Activated CD4-positive, alpha-beta memory T cell treated with anti-CD3 and anti-CD28 coated beads for 36 hours (primary cell): ENCODE measurements around the gene ATP2B1. TPM values are rescaled to one million over a fixed set of nuclear protein-coding genes. Genes with fewer than 3 reads are reported as not detected.
"Not testable (repeated sequence)": the region's sequence is repeated elsewhere in the genome, so short reads cannot be mapped to it uniquely, and the experiment has no call there.

Source experiments
- CTCF ChIA-PET: fragments of 350-600 bp; sonication (Branson Sonifier 250); formaldehyde crosslinking; loops from one replicate; lab custom pipeline; 2021; ENCODE audit warnings: antibody characterized with exemption, inconsistent platforms; lab: Charles Lee
- POLR2A ChIA-PET: fragments of 350-600 bp; sonication (Branson Sonifier 250); formaldehyde crosslinking; loops from one replicate; lab custom pipeline; 2021; ENCODE audit warnings: antibody characterized with exemption; lab: Charles Lee
- DNase-seq: peaks from one replicate; pipeline ENCODE4 v3.0.0-alpha.2; 2020
- H3K27ac Mint-ChIP-seq: one replicate; pipeline ENCODE4 v1.8.0; 2021; ENCODE audit warnings: mixed read lengths
- H3K27me3 Mint-ChIP-seq: one replicate; pipeline ENCODE4 v1.8.0; 2021; ENCODE audit warnings: mixed read lengths
- H3K36me3 Mint-ChIP-seq: one replicate; pipeline ENCODE4 v1.8.0; 2021; ENCODE audit warnings: mixed read lengths
- H3K4me1 Mint-ChIP-seq: one replicate; pipeline ENCODE4 v1.8.0; 2021; ENCODE audit warnings: low read depth, mixed read lengths
- H3K4me3 Mint-ChIP-seq: one replicate; pipeline ENCODE4 v1.8.0; 2021; ENCODE audit warnings: mild to moderate bottlenecking, mixed read lengths
- H3K9me3 Mint-ChIP-seq: one replicate; pipeline ENCODE4 v1.8.0; 2021; ENCODE audit warnings: mixed read lengths
- intact Hi-C: fragments of 100-400 bp; cut with micrococcal nuclease; formaldehyde crosslinking; loops from one replicate; pipeline ENCODE4 v1.15.1; 2023
- total RNA-seq, 2 experiments: library from RNA; stranded (reverse); gene quantifications; one replicate each; pipeline ENCODE4 v1.2.3, GENCODE V29; 2021

ATP2B1 gene
- 10 to 100 TPM; 22.6 to 24.8 TPM for total RNA-seq

DNA sequence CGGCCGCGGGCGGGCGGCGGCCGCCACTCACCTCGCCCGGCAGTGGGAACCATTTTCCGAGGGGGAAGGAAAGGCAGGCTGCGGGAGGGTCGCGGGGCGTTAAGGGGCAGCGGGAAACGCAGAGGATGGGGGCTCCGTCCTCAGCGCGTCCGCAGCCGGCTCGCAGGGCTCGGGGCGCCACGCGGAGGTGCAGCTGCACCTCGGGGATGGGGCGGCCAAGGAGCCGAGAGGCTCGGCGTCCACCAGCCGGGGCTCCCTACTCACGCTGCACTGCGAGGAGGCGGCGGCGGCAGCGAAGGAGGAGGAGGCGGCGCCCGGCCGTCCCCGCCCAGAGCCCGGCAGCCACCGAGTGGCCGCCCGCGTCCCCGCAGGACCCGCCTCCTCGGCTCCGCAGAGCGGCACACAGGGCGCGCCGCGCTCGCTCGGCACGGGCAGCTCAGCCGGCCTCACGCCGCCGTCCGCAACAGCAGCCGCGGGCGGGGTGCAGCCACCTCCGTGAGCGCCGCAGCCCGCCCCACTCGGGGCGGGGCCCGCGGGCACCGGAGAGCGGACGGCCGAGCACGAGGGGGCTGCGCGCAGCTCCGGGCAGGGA, at the start of gene ATP2B1:
TSS of gene ATP2B1 (minus strand) at position 274 of the 592 bp plus-strand sequence. CDS start 52,952 bp downstream, outside the sequence.
- ChIA-PET CTCF (interaction anchor here (1.1 to 1.6 kb wide), 2 partner anchors 32 to 48 kb away, joined by 3 to 4 read pairs; no protein-coding TSS in a partner anchor), POLR2A (interaction anchor here (0.7 to 2.4 kb wide), 20 partner anchors 8 to 546 kb away, joined by 3 to 21 read pairs (median 4); partner anchors contain the start of gene POC1B)
- intact Hi-C loops, result loop anchor here (1.0 to 5.0 kb wide), 12 partner anchors 48 to 394 kb away; partner anchors contain the start of genes DUSP6 and POC1B
- Mint-ChIP-seq H3K4me1 (peaks cover 40% of the 10 kb centered on the region), H3K27me3 (no peaks in the 10 kb centered on the region), H3K27ac (peak within 1 kb of the TSS; percentile 84), H3K9me3 (peaks cover 2% of the 10 kb centered on the region), H3K4me3 (peak within 1 kb of the TSS; percentile 94), H3K36me3 (peaks cover 1% of the 10 kb centered on the region)
- peak; percentile 87 for DNase-seq

DNA sequence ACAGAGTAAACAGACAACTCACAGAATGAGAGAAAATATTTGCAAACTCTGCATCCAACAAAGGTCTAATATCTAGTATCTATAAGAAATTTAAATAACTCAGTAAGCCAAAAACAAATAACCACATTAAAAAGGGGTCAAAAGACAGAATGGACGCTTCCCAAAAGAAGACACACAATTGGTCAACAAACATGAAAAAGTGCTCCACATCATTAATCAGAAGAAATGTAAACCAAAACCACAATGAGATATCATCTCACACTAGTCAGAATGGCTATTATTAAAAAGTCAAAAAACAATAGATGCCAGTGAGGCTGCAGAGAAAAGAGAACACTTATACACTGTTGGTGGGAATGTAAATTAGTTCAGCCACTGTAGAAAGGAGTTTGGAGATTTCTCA, 49.3 kb upstream of the ATP2B1 start:
- CTCF ChIA-PET, H3K36me3 Mint-ChIP-seq, H3K27ac Mint-ChIP-seq, H3K27me3 Mint-ChIP-seq, H3K9me3 Mint-ChIP-seq, DNase-seq, POLR2A ChIA-PET, H3K4me3 Mint-ChIP-seq: not testable (repeated sequence)
- intact Hi-C loops, result loop anchor here (2.0 to 5.0 kb wide), 3 partner anchors 95 to 344 kb away; no protein-coding TSS in a partner anchor
- peaks cover 41% of the 10 kb centered on the region for H3K4me1 Mint-ChIP-seq

DNA sequence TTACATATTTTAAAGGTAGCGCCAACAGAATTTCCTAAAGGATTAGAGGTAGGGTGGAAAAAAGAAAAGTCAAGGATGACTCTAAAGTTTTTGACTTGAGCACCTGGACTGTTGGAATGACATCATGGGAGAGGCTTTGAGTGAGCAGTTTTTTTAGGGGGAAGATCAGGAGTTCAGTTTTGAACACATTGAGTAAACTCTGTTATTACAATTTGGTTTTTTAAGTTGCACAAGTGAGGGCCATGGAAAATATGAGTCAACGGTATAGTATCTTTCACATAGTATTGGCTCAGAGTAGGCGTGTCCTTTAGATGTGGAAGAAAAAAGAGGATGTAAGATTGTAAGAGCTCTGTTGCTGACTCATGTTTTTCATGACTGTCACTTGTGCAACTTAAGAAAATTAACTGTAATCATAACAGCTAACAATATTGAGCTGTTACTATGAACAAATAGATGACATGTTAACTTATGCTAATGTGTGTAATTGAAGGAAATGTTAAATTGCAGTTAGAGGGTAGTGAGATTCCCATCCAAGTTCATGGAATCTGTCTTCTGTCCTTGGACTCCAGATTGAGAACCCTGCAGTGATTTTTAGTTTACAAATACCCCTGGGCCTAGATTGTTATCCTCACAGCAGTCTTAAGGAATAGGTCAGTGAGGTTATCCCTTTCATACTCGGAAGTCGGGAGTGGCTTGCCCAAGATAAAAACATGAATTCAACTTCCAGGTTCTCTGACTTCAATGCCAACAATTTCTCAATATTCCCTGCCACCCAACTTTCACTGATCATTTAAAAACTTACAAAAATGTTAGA, 48.2 kb upstream of the ATP2B1 start:
- POLR2A ChIA-PET, result interaction anchor here (1.1 to 1.6 kb wide), 2 partner anchors 12 to 47 kb away, joined by 3 to 7 read pairs; partner anchors contain the start of gene ATP2B1
- Mint-ChIP-seq H3K27me3 (no peaks in the 10 kb centered on the region), H3K4me1 (peaks cover 36% of the 10 kb centered on the region), H3K9me3 (no peaks in the 10 kb centered on the region), H3K27ac (peak overlapping the region; percentile 79), H3K36me3 (no peaks in the 10 kb centered on the region), H3K4me3 (peak overlapping the region; percentile 44)
- DNase-seq, result no peak
- CTCF ChIA-PET, result interaction anchor here (0.9 kb wide), 1 partner anchor 48 kb away, joined by 4 read pairs; the partner anchor contains the start of gene ATP2B1
- intact Hi-C loops, result loop anchor here (1.0 to 5.0 kb wide), 14 partner anchors 13 to 531 kb away; no protein-coding TSS in a partner anchor

DNA sequence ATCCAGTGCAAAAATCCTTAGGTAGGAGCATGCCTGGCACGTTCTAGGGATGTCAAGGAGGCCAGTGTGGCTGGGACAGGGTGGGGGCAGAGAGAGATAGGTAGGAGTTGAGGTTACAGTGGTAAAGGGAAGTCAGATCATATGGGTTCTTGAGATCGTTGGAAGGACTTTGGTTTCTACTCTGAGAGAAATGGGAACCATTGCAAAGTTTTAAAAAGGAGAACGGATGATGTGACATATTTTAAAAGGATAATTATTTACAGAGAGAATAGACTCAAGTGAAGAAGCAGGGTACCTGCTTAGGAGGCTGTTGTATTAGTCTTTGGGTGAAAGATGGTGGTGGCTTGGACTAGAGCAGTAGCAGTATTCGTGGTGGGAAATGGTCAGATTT, 47.6 kb upstream of the ATP2B1 start:
- Mint-ChIP-seq H3K9me3 (no peaks in the 10 kb centered on the region), H3K4me1 (peaks cover 33% of the 10 kb centered on the region), H3K4me3 (peak overlapping the region; percentile 3), H3K27ac (peak overlapping the region; percentile 79), H3K36me3 (no peaks in the 10 kb centered on the region), H3K27me3 (no peaks in the 10 kb centered on the region)
- DNase-seq, result no peak
- POLR2A ChIA-PET, result interaction anchor here (1.1 to 1.6 kb wide), 2 partner anchors 13 to 47 kb away, joined by 3 to 7 read pairs; partner anchors contain the start of gene ATP2B1
- intact Hi-C loops, result loop anchor here (1.0 to 5.0 kb wide), 14 partner anchors 13 to 531 kb away; no protein-coding TSS in a partner anchor
- CTCF ChIA-PET, result interaction anchor here (0.9 kb wide), 1 partner anchor 47 kb away, joined by 4 read pairs; the partner anchor contains the start of gene ATP2B1

DNA sequence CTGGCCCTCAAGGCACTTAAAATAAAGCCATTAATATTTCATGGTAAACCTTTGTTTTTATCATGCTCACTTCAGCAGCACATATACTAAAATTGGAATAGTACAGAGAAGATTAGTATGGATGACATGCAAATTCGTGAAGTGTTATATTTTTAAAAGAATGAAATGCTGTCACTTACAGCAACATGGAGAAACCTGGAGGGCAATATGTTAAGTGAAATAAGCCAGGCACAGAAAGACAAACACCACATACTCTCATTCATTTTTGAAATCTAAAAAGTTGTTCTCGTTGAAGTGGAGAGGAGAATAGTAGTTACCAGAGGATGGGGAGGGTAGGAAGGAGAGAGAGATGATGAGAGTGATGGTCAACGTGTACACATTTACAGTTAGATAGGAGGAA, 45.4 kb upstream of the ATP2B1 start:
- ChIA-PET POLR2A (interaction anchor here (0.6 kb wide), 1 partner anchor 14 kb away, joined by 3 read pairs; no protein-coding TSS in a partner anchor), CTCF (no interaction called here)
- no peak for DNase-seq
- Mint-ChIP-seq H3K4me1 (peaks cover 22% of the 10 kb centered on the region), H3K36me3 (no peaks in the 10 kb centered on the region), H3K4me3 (no peak overlapping the region), H3K27me3 (no peaks in the 10 kb centered on the region), H3K9me3 (no peaks in the 10 kb centered on the region), H3K27ac (no peak overlapping the region)
- intact Hi-C loops, result no loop called here

DNA sequence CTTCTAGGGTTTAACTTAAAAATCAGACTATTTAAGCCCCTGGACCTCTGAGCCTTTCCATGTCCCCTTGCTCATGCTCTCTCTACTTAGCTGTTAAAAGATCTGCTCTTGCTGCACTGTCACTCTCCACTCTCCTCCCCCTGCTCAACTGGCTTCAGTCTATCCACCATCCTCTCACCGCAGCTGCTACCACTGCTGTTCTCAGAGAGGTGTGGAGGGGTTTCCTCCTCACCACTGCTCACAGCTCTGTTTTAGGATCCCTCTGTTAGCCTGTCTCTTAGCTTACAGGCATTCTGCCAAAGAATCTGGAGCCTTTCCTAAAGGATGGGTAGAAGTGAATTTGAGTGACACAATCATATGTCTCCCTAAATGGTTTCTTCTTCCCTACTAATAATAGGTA, 43.7 kb upstream of the ATP2B1 start:
- no peak for DNase-seq
- POLR2A ChIA-PET, result interaction anchor here (1.1 kb wide), 1 partner anchor 44 kb away, joined by 4 read pairs; the partner anchor contains the start of gene ATP2B1
- Mint-ChIP-seq H3K27ac (no peak overlapping the region), H3K4me3 (no peak overlapping the region), H3K9me3 (no peaks in the 10 kb centered on the region), H3K27me3 (no peaks in the 10 kb centered on the region), H3K4me1 (peaks cover 15% of the 10 kb centered on the region), H3K36me3 (no peaks in the 10 kb centered on the region)
- intact Hi-C loops, result no loop called here
- CTCF ChIA-PET, result no interaction called here

DNA sequence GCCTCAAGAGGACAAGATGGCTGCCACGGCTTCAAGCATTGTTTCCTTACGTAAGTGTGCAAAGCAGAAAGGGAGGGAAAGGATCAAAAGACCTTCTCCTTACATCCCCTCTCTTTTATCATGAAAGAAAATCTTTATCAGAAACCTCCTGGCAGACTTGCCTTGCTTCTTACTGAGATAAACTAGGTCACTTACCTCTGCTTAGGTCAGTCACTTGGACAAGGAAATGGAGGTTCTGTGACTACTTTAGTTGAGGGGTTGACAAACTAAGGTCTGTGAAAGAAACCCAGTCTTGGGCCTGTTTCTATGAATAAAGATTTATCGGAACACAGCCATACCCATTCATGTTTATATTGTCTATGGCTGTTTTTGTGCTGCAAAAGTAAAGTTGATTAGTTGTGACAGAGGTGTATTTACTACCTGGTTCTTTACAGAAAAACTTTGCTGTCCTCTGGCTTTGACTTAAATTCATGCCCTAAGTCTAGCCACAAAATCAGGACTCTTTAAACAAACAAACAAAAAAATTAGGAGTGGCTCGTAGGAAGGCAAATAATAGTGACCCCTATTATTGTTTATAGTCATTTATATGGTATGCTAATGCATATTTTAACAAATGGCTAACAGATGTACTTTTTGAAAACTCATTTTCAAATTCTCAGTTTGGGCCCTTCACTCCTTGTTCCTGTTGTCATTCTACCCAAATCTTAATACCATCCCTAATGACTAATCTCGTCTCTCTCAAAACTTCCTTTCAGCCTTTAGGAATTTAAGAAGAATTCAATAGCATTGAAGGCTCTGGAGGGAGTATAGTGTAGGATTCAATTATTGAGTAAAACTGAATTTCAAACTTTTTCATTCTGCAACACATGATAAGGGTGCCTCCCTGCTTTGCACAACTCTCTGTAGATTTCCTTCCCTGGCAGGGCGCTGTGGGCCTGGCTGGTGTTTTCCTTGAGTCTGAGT, 42.0 kb upstream of the ATP2B1 start:
- intact Hi-C loops, result no loop called here
- POLR2A ChIA-PET, result no interaction called here
- CTCF ChIA-PET, result interaction anchor here (0.7 kb wide), 1 partner anchor 192 kb away, joined by 3 read pairs; no protein-coding TSS in a partner anchor
- Mint-ChIP-seq H3K4me3 (no peak overlapping the region), H3K36me3 (no peaks in the 10 kb centered on the region), H3K27me3 (no peaks in the 10 kb centered on the region), H3K9me3 (no peaks in the 10 kb centered on the region), H3K4me1 (no peaks in the 10 kb centered on the region), H3K27ac (no peak overlapping the region)
- no peak for DNase-seq

DNA sequence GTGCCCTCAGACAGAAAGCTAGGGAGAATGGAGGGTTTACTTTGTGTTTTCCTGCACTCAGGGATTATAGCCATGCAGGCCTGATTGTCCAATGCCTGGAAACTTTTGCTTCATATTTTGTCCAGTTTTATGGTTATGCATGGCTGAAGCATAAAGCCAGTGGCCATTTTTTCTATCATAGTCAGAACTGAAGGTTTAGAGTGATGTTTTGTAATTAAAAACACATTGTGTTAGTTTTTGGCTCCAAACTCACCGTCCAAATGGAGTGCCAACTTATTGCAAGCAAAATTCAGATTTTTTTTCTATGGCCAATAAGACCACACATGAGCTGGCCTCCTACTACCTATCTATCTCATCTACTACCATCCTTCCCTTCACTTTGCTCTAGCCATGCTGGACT, 40.2 kb upstream of the ATP2B1 start:
- Mint-ChIP-seq H3K36me3 (no peaks in the 10 kb centered on the region), H3K27me3 (no peaks in the 10 kb centered on the region), H3K9me3 (no peaks in the 10 kb centered on the region), H3K4me3 (no peak overlapping the region), H3K27ac (no peak overlapping the region), H3K4me1 (no peaks in the 10 kb centered on the region)
- intact Hi-C loops, result no loop called here
- DNase-seq, result no peak
- POLR2A ChIA-PET, result interaction anchor here (0.6 kb wide), 1 partner anchor 143 kb away, joined by 3 read pairs; no protein-coding TSS in a partner anchor
- CTCF ChIA-PET, result no interaction called here

DNA sequence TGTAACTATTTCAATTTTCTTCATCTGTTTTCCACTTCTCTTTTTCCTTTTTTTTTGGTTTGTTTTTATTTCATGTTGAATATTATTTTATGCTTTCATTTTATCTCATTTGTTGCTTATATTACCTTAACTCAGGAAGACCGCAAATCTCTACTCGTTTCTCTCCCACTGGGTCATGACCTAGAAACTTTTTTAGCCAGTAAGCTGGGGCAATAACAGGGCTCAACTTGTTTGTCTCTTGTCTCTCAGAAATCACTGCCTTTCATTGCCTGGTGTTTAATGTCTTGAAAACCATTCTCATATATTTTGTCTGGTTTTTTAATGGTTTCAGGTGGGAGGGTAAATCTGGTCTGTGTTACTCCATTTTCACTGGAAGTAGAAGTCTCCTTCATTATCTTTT, 36.6 kb upstream of the ATP2B1 start:
- Mint-ChIP-seq H3K27ac (no peak overlapping the region), H3K4me3 (no peak overlapping the region)

DNA sequence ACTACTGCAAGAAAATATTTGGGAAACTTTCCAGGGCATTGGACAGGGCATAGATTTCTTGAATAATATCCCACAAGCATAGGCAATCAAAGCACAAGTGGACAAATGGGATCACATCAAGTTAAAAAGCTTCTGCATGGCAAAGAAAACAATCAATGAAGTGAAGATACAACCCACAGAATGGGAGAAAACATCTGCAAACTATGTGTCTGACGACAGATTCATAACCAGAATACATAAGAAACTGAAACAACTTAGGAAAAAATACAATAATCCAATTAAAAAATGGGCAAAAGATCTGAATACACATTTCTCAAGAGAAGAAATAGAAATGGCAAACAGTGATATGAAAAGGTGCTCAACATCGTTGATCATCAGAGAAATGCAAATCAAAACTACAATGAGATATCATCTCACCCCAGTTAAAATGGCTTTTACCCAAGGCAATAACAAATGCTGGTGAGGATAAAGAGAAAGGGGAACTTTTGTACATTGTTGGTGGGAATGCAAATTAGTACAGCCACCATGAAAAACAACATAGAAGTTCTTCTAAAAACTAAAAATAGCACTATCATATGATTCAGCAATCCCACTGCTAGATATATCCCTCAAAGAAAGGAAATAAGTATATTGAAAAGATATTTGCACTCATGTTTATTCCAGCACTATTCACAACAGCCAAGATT, 33.8 kb upstream of the ATP2B1 start:
- CTCF ChIA-PET, result no interaction called here
- Mint-ChIP-seq H3K27me3 (no peaks in the 10 kb centered on the region), H3K9me3 (peaks cover 45% of the 10 kb centered on the region), H3K4me3 (no peak overlapping the region), H3K27ac (no peak overlapping the region), H3K4me1 (no peaks in the 10 kb centered on the region), H3K36me3 (peaks cover 24% of the 10 kb centered on the region)
- DNase-seq, result no peak
- POLR2A ChIA-PET, result no interaction called here
- intact Hi-C loops, result no loop called here

More for the DNA sequence above, 36.6 kb upstream of the ATP2B1 start:
- Mint-ChIP-seq H3K9me3 (peaks cover 27% of the 10 kb centered on the region), H3K27me3 (no peaks in the 10 kb centered on the region), H3K36me3 (peaks cover 13% of the 10 kb centered on the region), H3K4me1 (no peaks in the 10 kb centered on the region)
- ChIA-PET CTCF (no interaction called here), POLR2A (no interaction called here)
- intact Hi-C loops, result no loop called here
- no peak for DNase-seq
